Muscle layer of colon (tissue), 2 donors: ENCODE measurements around the gene SPATA45.
"Not testable (repeated sequence)": the region's sequence is repeated elsewhere in the genome, so short reads cannot be mapped to it uniquely, and the experiment has no call there.

ENCODE experiments used
- H3K27ac ChIP-seq: one replicate; pipeline ENCODE4 v1.7.0; 2013; ENCODE audit warnings: low read depth, mild to moderate bottlenecking, low read length, moderate library complexity
- H3K27me3 ChIP-seq, 2 donors: one replicate each; pipeline ENCODE4 v1.7.0; 2013; ENCODE audit warnings: low read length in 2 of 2, mild to moderate bottlenecking in 2 of 2; ENCODE audit not compliant: insufficient read depth in 2 of 2, control insufficient read depth in 1 of 2
- H3K36me3 ChIP-seq: one replicate; pipeline ENCODE4 v1.7.0; 2013; ENCODE audit warnings: mild to moderate bottlenecking, low read length; ENCODE audit not compliant: insufficient read depth
- H3K4me1 ChIP-seq: one replicate; pipeline ENCODE4 v1.7.0; 2013; ENCODE audit warnings: mild to moderate bottlenecking, low read length; ENCODE audit not compliant: insufficient read depth
- H3K4me3 ChIP-seq, 2 donors: one replicate each; pipeline ENCODE4 v1.7.0; 2013; ENCODE audit warnings: low read length in 2 of 2, low read depth in 1 of 2, mild to moderate bottlenecking in 1 of 2, moderate library complexity in 1 of 2
- H3K9ac ChIP-seq: one replicate; pipeline ENCODE4 v1.7.0; 2013; ENCODE audit warnings: low read length
- H3K9me3 ChIP-seq: one replicate; pipeline ENCODE4 v1.7.0; 2013; ENCODE audit warnings: mild to moderate bottlenecking, low read length
- donor health status: abdominal sarcoma.
- donor health status: Adenocarcinoma of cecum.

Gene SPATA45

GRCh38 chr1:212847549-212847948, at the start of gene SPATA45:
Gene SPATA45 (minus strand): TSS chr1:212847649. CDS start chr1:212836149, 11,500 bp downstream.
- no peak within 1 kb of the TSS for H3K9ac ChIP-seq
- no peak within 1 kb of the TSS for H3K4me3 ChIP-seq
- H3K4me1 ChIP-seq, result no peaks in the 10 kb centered on the region
- H3K27ac ChIP-seq, result no peak within 1 kb of the TSS
- H3K9me3 ChIP-seq, result no peaks in the 10 kb centered on the region
- H3K27me3 ChIP-seq, result no peaks in the 10 kb centered on the region
- no peaks in the 10 kb centered on the region for H3K36me3 ChIP-seq

- H3K9me3 ChIP-seq, result no peaks in the 10 kb centered on the region
- H3K9ac ChIP-seq, result no peak overlapping the region
- no peaks in the 10 kb centered on the region for H3K4me1 ChIP-seq
- no peak overlapping the region for H3K27ac ChIP-seq
- H3K4me3 ChIP-seq, result no peak overlapping the region
- H3K27me3 ChIP-seq, result no peaks in the 10 kb centered on the region
- H3K36me3 ChIP-seq, result peaks cover 23% of the 10 kb centered on the region
These were observed 44.7 kb upstream of the SPATA45 start for GRCh38 chr1:212892108-212892507.

GRCh38 chr1:212884592-212884991, 37.1 kb upstream of the SPATA45 start:
- Histone ChIP-seq H3K27ac (no peak overlapping the region), H3K4me3 (no peak overlapping the region), H3K27me3 (no peaks in the 10 kb centered on the region), H3K36me3 (peaks cover 2% of the 10 kb centered on the region), H3K4me1 (no peaks in the 10 kb centered on the region), H3K9me3 (no peaks in the 10 kb centered on the region), H3K9ac (no peak overlapping the region)

GRCh38 chr1:212879947-212880690, 32.7 kb upstream of the SPATA45 start:
- Histone ChIP-seq H3K4me1 (no peaks in the 10 kb centered on the region), H3K36me3 (peaks cover 2% of the 10 kb centered on the region), H3K27ac (no peak overlapping the region), H3K9me3 (no peaks in the 10 kb centered on the region), H3K9ac (no peak overlapping the region), H3K27me3 (no peaks in the 10 kb centered on the region), H3K4me3 (no peak overlapping the region)

GRCh38 chr1:212878418-212878817, 31.0 kb upstream of the SPATA45 start:
- Histone ChIP-seq H3K27ac (no peak overlapping the region), H3K27me3 (no peaks in the 10 kb centered on the region), H3K4me1 (no peaks in the 10 kb centered on the region), H3K4me3 (no peak overlapping the region), H3K36me3 (peaks cover 11% of the 10 kb centered on the region), H3K9me3 (no peaks in the 10 kb centered on the region), H3K9ac (no peak overlapping the region)

GRCh38 chr1:212873518-212873917, 26.1 kb upstream of the SPATA45 start:
- no peak overlapping the region for H3K4me3 ChIP-seq
- no peak overlapping the region for H3K9ac ChIP-seq
- no peaks in the 10 kb centered on the region for H3K4me1 ChIP-seq
- H3K27me3 ChIP-seq, result no peaks in the 10 kb centered on the region
- peaks cover 17% of the 10 kb centered on the region for H3K36me3 ChIP-seq
- H3K9me3 ChIP-seq, result no peaks in the 10 kb centered on the region
- no peak overlapping the region for H3K27ac ChIP-seq

- H3K4me1 ChIP-seq, result no peaks in the 10 kb centered on the region
- peaks cover 17% of the 10 kb centered on the region for H3K36me3 ChIP-seq
- no peaks in the 10 kb centered on the region for H3K27me3 ChIP-seq
- no peaks in the 10 kb centered on the region for H3K9me3 ChIP-seq
- no peak overlapping the region for H3K27ac ChIP-seq
- no peak overlapping the region for H3K4me3 ChIP-seq
- no peak overlapping the region for H3K9ac ChIP-seq
These were observed 24.5 kb upstream of the SPATA45 start for GRCh38 chr1:212871976-212872375.

GRCh38 chr1:212867192-212867591, 19.7 kb upstream of the SPATA45 start:
- H3K4me3 ChIP-seq, result no peak overlapping the region
- H3K36me3 ChIP-seq, result peaks cover 8% of the 10 kb centered on the region
- H3K9ac ChIP-seq, result no peak overlapping the region
- H3K27me3 ChIP-seq, result no peaks in the 10 kb centered on the region
- no peaks in the 10 kb centered on the region for H3K4me1 ChIP-seq
- no peaks in the 10 kb centered on the region for H3K9me3 ChIP-seq
- no peak overlapping the region for H3K27ac ChIP-seq

- Histone ChIP-seq H3K27ac (no peak overlapping the region), H3K27me3 (no peaks in the 10 kb centered on the region), H3K9ac (no peak overlapping the region), H3K4me1 (peaks cover 10% of the 10 kb centered on the region), H3K9me3 (no peaks in the 10 kb centered on the region), H3K4me3 (no peak overlapping the region), H3K36me3 (peaks cover 8% of the 10 kb centered on the region)
These were observed 16.8 kb upstream of the SPATA45 start for GRCh38 chr1:212864201-212864600.

GRCh38 chr1:212863345-212863744, 15.9 kb upstream of the SPATA45 start:
- H3K4me1 ChIP-seq, result peaks cover 10% of the 10 kb centered on the region
- H3K36me3 ChIP-seq, H3K27ac ChIP-seq, H3K9ac ChIP-seq, H3K4me3 ChIP-seq, H3K27me3 ChIP-seq, H3K9me3 ChIP-seq: not testable (repeated sequence)

GRCh38 chr1:212862111-212862690, 14.8 kb upstream of the SPATA45 start:
- Histone ChIP-seq H3K36me3 (peaks cover 8% of the 10 kb centered on the region), H3K27me3 (no peaks in the 10 kb centered on the region), H3K4me1 (peaks cover 12% of the 10 kb centered on the region), H3K27ac (no peak overlapping the region), H3K4me3 (no peak overlapping the region), H3K9ac (no peak overlapping the region), H3K9me3 (no peaks in the 10 kb centered on the region)
